HG02943 (cell line): Measurements from ENCODE around the gene SEMA6B.
"Not testable (repeated sequence)": the region's sequence is repeated elsewhere in the genome, so short reads cannot be mapped to it uniquely, and the experiment has no call there.

Experiments used
- ATAC-seq: cut with Tn5 transposase; IDR thresholded peaks from one replicate; pipeline ENCODE4 v1.9.1; 2021; ENCODE audit warnings: mild to moderate bottlenecking, low read depth, moderate library complexity; ENCODE audit not compliant: unreplicated experiment

The SEMA6B gene, protein sequence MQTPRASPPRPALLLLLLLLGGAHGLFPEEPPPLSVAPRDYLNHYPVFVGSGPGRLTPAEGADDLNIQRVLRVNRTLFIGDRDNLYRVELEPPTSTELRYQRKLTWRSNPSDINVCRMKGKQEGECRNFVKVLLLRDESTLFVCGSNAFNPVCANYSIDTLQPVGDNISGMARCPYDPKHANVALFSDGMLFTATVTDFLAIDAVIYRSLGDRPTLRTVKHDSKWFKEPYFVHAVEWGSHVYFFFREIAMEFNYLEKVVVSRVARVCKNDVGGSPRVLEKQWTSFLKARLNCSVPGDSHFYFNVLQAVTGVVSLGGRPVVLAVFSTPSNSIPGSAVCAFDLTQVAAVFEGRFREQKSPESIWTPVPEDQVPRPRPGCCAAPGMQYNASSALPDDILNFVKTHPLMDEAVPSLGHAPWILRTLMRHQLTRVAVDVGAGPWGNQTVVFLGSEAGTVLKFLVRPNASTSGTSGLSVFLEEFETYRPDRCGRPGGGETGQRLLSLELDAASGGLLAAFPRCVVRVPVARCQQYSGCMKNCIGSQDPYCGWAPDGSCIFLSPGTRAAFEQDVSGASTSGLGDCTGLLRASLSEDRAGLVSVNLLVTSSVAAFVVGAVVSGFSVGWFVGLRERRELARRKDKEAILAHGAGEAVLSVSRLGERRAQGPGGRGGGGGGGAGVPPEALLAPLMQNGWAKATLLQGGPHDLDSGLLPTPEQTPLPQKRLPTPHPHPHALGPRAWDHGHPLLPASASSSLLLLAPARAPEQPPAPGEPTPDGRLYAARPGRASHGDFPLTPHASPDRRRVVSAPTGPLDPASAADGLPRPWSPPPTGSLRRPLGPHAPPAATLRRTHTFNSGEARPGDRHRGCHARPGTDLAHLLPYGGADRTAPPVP

DNA sequence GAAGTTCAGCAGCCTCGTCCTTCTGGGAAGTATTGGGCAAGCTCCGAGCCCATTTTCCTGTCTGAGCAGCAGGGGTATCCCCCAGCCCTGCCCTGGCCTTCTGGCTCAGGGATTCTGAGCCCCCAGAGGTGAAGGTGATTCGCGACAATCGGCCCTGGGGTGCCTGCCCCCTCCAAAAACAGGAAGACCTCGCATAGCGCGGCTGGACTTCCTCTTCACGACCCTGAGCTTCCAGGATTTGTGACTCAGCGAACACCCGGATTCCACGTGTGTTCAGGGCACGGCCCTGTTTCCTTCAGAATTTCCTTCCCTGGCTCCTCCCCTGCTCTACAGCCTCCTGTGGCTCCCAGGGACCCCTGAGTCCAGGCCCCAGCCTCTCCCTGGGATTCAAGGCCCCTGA lies at the start of gene SEMA6B:
TSS of gene SEMA6B (minus strand) at position 116 of the 400 bp plus-strand sequence. CDS start 1,227 bp downstream, outside the sequence.
- no peak for ATAC-seq

DNA sequence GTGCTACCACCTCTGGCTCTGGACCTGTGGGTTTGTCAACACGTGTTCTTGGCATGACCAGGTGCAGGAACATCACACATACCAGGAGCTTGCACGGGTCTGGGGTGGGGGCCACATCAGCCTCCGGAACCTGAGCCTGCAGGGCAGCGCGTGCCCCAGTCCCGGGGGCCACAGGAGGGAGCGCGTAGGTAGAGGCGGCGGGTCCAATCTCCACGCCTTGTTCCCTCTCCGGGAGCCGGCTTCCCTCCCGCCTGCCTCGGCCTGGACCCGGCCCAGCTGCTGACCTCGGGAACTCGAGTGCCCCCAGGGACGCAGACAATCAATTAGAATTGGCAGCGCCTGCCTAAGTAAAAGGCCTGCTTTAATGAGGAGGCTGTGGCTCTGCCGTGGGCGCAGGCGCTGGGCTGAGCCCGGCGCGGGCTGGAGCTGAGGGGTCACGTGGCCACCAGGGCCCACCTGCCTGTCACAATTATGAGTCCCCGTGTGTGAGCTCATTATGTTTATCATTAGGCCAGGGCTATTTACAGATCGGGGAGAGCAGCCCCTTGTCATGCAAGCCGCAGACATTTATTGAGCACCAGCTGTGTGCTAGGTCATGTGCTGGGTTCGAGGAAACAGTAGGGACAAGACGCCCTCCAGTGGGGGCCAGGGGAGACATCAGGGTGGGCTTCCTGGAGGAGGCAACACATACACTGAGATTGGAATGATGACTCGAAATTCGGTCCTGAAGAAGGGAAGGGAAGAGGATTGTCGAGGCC lies 47.6 kb upstream of the SEMA6B start:
- ATAC-seq = no peak

DNA sequence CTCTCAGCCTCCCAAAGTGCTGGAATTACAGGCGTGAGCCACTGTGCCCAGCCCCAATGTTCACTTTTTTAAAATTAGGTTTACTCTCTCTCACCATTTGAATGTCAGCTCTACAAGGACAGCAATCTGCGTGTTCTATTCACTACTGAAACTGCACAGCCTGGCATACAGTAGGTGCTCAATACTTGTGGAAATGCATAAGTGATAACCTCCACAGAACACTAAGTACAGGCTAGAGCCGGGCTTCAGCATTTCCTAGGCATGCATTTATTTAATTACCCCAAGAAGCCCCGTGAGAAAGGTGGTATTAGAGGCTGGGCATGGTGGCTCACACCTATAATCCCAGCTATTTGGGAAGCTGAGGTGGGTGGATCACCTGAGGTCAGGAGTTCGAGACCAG lies 46.7 kb upstream of the SEMA6B start:
- no peak for ATAC-seq

DNA sequence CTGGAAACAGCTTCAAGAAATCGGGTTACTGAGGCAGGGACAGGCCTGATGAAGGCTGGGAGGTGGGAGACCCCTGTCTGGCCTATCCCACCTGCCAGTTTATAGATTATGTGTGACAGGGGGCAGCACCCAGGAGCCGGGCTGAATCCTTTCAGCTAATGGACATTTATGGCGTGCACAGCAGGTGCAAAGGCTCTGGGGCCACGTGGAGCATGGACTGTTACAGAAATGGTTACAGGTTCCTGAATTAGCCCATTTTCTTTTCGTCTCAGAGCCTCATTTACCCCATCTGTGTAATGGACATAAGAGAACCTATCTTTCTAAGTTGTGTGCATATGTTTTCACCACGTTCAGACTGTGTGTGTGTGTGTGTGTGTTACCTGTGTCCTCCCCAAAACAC lies 45.4 kb upstream of the SEMA6B start:
- ATAC-seq = no peak

DNA sequence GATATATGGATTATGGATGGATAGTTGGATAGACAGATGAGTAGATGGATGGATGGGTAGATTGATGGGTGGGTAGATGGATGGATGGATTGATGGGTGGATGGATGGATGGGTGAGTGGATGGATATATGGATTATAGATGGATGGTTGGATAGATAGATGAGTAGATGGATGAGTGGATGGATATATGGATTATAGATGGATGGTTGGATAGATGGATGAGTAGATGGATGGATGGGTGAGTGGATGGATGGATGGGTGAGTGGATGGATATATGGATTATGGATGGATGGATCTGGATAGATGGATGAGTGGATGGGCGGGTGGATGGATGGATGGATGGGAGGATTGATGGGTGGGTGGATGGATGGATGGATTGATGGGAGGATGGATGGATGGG lies 43.4 kb upstream of the SEMA6B start:
- no peak for ATAC-seq

DNA sequence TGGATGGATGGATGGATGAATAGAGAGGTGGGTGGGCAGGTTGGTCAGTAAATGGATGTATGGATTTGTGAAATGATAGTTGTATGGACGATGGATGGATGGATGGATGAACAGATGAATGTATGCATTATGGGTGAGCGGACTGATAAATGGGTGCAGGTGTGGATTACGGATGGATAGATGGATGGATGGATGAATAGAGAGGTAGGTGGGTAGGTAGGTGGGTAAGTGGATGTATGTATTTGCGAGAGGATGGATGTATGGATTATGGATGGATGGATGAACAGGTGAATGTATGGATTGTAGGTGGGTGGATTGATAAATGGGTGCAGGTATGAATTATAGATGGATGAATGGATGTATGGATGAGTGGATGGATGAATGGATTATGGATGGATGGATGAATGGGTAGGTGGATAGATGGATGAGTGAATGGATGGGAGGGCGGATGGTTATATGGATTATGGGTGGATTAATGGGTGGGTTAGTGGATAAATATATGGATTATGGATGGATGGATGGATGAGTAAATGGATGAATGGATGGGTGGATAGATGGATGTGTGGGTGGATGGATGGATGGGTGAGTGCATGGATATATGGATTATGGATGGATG lies 42.8 kb upstream of the SEMA6B start:
- no peak for ATAC-seq

DNA sequence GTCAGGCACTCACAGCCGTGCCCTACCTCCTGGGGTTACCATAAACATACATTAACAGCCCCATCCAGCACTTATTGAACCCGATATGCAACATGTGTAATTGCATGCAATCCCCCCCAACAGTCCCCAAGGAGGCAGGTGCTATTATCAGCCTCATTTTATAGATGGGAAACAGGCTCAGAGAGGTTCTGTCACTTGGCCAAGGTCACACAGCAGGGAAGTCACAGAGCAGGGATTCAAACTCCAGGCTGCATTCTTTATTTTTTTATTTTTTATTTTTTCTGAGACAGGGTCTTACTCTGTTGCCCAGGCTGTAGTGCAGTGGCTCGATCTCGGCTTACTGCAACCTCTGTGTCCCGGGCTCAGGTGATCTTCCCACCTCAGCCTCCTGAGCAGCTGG lies 41.4 kb upstream of the SEMA6B start:
- no peak for ATAC-seq

DNA sequence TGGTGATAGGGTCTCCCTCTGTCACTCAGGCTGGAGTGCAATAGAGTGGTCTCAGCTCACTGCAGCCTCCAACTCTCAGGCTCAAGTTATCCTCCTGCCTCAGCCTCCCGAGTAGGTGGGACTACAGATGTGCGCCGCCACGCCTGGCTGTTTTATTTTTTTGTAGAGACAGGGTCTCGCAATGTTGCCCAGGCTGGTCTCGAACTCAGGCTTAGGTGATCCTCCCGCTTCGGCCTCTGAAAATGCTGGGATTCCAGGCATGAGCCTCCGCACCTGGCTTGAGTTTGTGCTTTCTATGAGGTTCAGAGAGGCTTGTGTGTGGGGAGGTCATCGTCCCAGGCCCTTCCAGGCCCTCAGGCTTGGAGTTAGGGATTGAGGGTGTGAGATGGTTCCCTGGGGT lies 40.6 kb upstream of the SEMA6B start:
- no peak for ATAC-seq

DNA sequence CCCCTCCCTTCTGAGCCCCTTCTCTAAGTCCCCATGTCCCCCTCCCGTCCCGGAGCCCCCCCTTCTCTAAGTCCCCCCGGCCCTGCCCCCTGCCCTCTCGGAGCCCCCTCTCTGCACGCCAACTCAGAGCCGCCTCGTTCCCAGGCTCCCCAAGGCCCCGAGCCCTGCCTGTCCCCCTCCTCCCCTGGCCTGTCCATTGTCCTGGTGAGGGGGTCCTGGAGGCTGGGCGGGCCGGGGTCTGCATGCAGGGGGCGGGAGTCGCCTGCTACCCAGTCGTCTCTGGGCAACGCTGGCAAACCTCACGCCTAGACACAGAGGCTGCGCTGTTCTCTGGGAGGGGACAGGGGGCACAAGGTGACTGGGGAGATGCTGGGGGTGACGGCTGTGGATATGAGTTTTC lies 39.2 kb upstream of the SEMA6B start:
- ATAC-seq = no peak

DNA sequence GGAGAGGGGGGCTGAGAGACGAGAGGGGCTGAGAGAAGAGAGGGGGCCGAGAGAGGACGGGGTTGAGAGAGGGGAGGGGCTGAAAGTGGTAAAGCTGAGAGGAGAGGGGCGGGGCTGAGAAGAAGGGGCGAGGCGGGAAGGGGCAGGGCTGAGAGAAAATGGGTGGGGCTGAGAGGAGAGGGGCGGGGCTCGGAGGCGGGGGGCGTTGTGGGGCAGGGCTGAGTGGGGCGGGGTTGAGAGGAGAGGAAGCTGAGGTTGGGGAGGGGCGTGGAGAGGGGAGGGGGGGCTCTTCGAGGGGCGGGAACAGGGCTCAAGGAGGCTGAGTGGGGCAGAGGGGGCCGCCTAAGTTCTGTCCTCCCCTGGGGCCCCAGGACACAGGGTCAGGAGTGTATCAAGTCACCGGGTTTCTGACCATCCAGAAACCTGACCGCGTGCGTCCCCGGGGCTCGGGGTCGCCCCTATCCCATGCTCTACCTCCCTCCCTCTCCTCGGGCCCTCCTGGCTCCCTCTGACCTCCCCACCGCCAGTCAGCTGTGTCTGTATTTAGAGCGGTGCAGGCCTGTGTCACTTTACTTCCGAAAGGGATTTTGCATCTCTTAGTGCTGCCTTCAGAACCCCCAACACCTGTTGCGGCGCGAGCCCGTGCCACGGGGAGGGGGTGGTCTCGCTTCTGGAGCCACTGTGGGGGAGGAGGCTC lies 38.6 kb upstream of the SEMA6B start:
- ATAC-seq = no peak

DNA sequence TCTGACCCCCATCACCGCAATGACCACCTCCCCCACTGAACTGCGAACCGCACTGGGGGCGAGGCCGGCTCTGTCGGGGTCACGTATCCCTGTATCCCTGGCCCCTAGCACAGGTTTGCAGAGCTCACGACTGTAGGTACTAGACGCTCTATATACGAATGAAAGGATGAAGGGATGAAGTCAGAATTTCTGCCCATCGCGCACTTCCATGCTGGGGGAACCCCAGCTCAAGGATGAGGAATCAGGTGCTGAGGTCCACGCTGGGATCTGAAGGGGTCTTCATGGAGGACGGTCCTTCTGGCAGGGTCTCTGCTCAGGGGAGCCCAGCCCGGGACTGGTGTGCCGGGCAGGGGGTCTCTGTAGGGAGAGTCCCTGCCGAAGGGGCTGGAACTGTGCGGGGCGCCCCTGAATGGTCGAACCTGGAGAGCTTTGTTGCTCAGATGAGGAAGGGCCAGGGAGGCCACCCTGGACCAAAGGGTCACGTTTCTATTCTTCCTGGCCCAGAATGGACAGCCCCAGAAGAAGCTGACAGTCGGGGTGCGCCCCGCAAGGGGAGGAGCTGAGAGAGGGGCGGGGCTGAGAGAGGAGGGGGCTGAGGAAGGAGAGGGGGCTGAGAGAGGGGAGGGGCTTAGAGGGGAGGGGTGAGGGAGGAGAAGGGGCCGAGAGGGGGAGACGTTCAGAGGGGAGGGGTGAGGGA lies 37.9 kb upstream of the SEMA6B start:
- no peak for ATAC-seq

DNA sequence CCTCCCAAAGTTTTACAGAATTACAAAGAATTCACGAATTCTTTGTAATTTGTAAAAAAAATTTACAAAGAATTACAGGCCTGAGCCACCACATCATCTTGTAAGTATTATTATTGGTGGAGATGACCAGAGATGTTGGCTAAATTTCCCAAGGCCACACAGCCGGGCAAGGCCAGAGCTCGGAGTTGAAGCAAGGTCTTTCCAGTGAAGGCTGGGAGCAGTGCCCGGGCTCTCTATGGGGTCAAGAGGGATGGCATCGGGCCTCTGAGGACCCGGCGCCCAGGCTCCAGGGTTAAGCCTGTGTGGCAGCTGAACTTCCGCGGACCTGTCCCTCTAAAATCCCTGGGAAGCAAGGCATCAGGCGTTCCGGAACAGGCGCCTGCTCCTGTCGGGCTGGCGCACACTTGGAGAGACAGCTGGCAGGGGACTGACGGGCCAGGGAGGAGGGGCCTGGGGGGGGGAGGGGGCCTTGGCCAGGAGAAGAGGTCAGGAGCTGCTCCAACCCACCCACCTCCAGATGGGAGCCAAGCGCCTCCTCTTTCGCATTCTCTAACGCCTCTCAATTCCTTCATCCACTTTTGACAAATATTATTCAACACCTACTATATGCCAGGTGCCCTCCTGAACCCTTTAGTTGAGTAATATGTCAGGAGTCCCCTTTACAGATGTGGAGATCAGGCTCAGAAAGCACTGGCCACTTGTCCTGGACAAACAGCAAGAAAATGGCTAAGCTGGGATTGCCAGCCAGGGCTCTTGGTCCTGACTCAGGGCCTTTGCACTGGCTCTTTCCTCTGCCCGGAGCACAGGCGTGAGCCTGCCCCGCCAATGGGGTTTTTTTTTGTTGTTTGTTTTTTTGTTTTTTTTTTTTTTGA lies 36.8 kb upstream of the SEMA6B start:
- ATAC-seq = no peak

DNA sequence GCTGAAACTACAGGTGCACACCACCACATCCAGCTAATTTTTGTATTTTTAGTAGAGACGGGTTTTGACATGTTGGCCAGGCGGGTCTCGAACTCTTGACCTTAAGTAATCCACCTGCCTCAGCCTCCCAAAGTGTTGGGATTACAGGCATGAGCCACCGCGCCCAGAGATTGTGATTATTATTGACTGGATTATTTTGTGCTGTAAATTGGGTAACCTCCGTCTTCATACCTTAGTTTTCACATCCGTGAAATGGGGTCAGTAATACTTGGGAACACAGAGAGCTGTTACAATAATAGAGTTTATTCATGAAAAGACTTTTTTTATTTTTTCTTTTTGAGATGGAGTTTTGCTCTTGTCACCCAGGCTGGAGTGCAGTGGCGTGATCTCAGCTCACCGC lies 35.7 kb upstream of the SEMA6B start:
- not testable (repeated sequence) for ATAC-seq

DNA sequence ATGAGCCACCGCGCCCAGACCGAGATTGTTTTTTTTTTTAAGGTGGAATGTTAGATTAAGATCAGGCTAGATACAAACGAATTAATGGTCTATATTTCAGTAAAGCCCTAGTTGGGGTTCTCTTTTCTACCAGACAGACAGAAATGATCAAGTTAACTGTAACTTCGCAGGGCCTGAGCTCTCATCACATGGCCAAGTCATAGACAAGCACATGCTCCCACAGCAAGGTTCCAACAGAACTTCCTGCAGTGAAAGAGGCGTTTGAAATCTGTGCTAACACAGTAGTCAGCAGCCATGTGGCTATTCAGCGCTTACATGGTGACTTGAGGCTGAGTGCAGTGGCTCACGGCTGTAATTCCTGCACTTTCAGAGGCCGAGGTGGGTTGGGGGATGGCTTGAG lies 34.7 kb upstream of the SEMA6B start:
- ATAC-seq = no peak

DNA sequence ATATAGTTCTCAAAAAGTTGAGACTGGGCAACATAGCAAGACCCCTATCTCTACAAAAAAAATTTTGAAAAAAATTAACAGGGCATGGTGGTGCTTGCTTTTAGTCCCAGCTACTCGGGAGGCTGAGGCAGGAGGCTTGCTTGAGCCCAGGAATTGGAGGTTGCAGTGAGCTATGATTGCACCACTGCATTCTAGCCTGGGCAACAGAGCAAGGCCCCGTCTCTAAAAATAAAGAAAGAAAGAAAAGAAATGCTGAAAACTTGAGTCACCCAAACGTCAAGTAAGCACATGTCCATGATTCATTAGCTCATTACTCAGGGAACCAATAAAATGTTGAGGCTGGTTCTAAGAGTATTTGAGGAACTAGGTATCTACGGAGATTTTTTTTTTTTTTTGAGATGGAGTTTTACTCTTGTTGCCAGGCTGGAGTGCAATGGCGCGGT lies 33.9 kb upstream of the SEMA6B start:
- ATAC-seq = no peak

DNA sequence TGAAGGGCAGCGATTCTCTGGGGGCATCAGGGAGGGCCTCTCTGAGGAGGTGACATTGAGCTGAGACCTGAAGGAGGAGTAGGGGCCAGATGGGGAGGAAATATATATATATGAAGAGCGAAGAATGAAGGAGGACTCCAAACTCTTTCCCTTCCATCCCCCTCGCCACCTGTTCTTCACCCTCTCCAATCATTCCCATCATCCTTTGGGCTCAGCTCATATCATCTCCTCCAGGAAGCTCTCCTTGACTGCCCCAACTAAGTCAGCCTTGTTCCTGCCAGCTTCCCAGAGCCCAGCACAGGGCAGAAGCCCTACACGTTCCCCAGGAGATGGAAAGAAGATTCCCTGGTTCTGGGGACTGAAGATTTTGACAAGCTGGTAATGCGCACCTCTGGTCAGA lies 33.0 kb upstream of the SEMA6B start:
- ATAC-seq = no peak

DNA sequence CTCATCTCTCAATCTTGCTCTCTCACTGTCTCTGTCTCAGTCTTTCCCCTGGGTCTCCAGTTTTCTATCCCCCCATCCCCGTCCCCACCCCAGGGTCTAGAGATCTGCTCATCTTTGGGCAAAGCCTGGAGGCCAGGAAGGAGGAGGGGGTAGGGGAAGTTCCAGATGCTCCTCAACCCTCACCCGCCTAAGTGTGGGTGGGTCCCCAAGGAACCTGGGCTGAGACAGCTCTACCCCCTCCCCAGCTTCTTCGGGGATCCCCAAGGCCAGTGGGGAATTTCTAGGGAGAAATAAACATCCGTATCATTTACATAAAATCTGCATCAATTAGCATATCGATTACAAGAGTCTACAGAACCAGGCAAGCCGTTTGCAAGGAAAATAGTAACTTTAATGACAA lies 31.8 kb upstream of the SEMA6B start:
- ATAC-seq = no peak

DNA sequence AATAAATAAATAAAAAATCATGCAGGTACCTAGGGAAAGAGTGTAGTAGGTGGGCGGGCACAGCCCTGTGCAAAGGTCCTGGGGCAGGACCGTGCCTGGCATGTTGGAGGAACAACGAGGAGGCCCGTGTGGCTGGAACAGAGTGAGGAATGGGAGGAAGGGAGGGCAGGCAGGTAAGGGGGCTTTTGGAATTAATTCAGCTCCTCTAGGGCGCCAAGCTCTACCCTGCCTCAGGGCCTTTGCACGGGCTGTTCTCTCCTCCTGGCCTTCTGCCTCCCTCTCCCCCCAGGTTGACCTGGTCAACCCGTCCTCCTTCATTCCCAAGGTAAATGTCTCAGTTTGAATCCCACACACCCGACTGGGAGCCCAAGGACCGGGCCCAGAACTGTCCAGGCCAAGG lies 31.1 kb upstream of the SEMA6B start:
- ATAC-seq = no peak
